ENCODE measurements around the gene TMEM273. TPM values are rescaled to one million over a fixed set of nuclear protein-coding genes. Genes with fewer than 3 reads are reported as not detected.

The TMEM273 gene
- total RNA-seq, 4 donors from 2014 or later: 1.3 to 10.6 (median 6.8) TPM

GRCh38 chr10:49180444-49180860, 7.7 kb downstream of the TMEM273 start:
- Histone ChIP-seq H3K27me3 (no peaks in the 10 kb centered on the region), H3K4me1 (peaks cover 17% of the 10 kb centered on the region), H3K36me3 (no peaks in the 10 kb centered on the region), H3K9me3 (no peaks in the 10 kb centered on the region), H3K27ac (no peak overlapping the region), H3K4me3 (no peak overlapping the region)
- WGBS: 31% methylated on average over 3 of the region's 3 CpGs
- no peak for DNase-seq (ENCODE audit: low spot score in 2 of 2)
- no peak for TF ChIP-seq POLR2A (IDR thresholded peaks at IDR 0.05)
- no peak for TF ChIP-seq EP300 (IDR thresholded peaks at IDR 0.05)
- TF ChIP-seq, protein P1, sequence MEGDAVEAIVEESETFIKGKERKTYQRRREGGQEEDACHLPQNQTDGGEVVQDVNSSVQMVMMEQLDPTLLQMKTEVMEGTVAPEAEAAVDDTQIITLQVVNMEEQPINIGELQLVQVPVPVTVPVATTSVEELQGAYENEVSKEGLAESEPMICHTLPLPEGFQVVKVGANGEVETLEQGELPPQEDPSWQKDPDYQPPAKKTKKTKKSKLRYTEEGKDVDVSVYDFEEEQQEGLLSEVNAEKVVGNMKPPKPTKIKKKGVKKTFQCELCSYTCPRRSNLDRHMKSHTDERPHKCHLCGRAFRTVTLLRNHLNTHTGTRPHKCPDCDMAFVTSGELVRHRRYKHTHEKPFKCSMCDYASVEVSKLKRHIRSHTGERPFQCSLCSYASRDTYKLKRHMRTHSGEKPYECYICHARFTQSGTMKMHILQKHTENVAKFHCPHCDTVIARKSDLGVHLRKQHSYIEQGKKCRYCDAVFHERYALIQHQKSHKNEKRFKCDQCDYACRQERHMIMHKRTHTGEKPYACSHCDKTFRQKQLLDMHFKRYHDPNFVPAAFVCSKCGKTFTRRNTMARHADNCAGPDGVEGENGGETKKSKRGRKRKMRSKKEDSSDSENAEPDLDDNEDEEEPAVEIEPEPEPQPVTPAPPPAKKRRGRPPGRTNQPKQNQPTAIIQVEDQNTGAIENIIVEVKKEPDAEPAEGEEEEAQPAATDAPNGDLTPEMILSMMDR (IDR thresholded peaks at IDR 0.05): no peak
- TF ChIP-seq POLR2AphosphoS5 (IDR thresholded peaks at IDR 0.05): no peak

DNA sequence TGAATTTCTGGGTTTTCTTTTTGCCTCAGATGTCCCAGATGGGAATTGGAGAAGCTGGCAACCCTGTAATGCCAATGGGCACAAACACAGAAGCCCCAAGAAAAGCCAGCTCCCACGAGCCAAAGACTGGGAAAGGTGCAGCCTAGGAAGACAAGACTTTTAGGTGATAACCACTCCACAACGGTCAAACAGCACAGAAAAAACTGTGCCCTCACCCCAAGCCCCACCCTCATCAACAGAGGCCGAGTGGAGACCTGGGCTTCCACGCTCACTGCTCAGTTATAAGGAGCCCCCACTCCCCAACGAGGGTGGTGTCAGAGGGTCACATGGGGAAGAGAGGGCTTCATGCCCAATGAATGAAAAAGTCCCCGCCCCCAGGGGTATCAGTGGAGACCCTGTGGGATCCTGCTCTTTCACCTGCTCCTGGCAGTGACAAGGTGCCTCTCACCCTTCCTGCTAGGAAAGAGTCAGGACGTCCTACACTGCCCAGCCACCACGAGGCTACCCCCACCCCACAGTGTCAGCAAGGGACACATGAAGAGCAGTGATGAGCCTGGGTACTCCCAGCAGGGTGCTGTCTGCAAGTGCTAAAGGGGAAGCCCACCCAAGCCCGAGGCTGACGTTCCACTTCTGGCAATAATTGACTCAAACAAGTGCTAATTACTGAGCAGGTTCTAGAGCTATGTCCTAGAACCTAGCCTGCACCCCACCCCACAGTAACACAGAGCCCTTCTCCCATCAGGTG, 8.3 kb downstream of the TMEM273 start:
- H3K4me3 ChIP-seq: no peak overlapping the region
- WGBS: 84% methylated on average over 4 of the region's 10 CpGs
- no peak overlapping the region for H3K27ac ChIP-seq
- TF ChIP-seq, protein P1 (IDR thresholded peaks at IDR 0.05): no peak
- TF ChIP-seq POLR2A (IDR thresholded peaks at IDR 0.05) (no peak), POLR2AphosphoS5 (IDR thresholded peaks at IDR 0.05) (no peak)
- no peaks in the 10 kb centered on the region for H3K27me3 ChIP-seq
- no peaks in the 10 kb centered on the region for H3K36me3 ChIP-seq
- peak in 1 of 2 donors; percentile 65 for DNase-seq (ENCODE audit: low spot score in 2 of 2)
- H3K4me1 ChIP-seq: peaks cover 20% of the 10 kb centered on the region
- H3K9me3 ChIP-seq: no peaks in the 10 kb centered on the region

DNA sequence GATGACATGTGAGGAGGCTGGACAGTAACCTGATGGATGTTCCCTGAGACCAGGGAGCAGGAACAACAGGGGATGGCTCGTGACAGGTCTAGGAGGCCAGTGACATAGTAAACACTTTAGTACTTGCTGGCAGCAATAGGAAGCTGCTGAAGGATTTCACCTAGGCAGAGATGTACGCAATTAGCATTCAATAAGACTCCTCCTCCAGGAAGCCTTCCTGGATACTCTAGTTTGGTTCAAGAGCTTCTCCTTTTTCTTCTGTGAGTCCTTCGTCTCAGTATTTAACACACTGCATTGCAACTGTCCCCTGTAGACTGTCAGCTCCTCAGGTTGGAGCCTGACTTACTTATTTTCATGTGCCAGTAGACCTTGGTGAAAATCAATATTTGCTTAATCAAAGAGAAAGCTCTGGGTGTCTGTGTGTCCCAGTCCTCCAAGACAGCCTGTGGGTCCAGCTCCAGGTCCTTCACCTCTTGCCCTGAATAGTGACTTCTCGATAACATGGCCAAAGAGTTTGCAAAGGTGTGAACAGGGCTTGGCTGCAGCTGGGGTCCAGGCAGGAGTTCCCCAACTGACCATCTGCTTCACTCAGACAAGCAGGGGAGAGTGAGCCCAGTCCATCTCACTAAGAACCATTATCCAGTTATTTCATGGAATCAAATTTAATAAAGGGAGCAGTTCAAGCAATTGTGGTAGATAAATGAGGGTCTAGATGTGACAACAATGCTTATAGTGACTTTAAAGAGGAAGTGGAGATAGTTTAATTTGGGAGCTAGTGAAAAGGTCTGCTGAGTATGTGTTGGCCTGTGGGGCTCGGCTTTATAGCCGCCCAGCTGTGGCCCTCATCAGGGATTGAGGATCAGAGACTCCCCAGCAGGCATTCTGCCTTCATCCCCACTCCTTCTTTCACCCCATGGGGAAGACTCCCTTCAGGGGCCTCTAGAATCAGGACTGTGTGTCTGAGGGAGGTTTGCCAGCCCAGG, 9.4 kb downstream of the TMEM273 start:
- WGBS: 93% methylated on average over 6 of the region's 6 CpGs
- H3K27me3 ChIP-seq: no peaks in the 10 kb centered on the region
- DNase-seq (ENCODE audit: low spot score in 2 of 2): no peak
- H3K4me1 ChIP-seq: peaks cover 21% of the 10 kb centered on the region
- no peaks in the 10 kb centered on the region for H3K9me3 ChIP-seq
- no peak overlapping the region for H3K4me3 ChIP-seq
- no peak overlapping the region for H3K27ac ChIP-seq
- TF ChIP-seq, protein P1 (IDR thresholded peaks at IDR 0.05): no peak
- TF ChIP-seq POLR2A (IDR thresholded peaks at IDR 0.05) (no peak), POLR2AphosphoS5 (IDR thresholded peaks at IDR 0.05) (no peak), EP300 (IDR thresholded peaks at IDR 0.05) (no peak)
- no peaks in the 10 kb centered on the region for H3K36me3 ChIP-seq

GRCh38 chr10:49177391-49178355, 10.5 kb downstream of the TMEM273 start:
- H3K36me3 ChIP-seq: no peaks in the 10 kb centered on the region
- TF ChIP-seq POLR2A (IDR thresholded peaks at IDR 0.05) (no peak), EP300 (IDR thresholded peaks at IDR 0.05) (no peak), POLR2AphosphoS5 (IDR thresholded peaks at IDR 0.05) (no peak)
- TF ChIP-seq, protein P1 (IDR thresholded peaks at IDR 0.05): no peak
- H3K27me3 ChIP-seq: no peaks in the 10 kb centered on the region
- H3K4me1 ChIP-seq: peaks cover 21% of the 10 kb centered on the region
- H3K9me3 ChIP-seq: no peaks in the 10 kb centered on the region
- H3K4me3 ChIP-seq: no peak overlapping the region
- H3K27ac ChIP-seq: peak overlapping the region; percentile 49
- DNase-seq (ENCODE audit: low spot score in 2 of 2): peak in 1 of 2 donors; percentile 72
- WGBS: 57% methylated on average over 9 of the region's 9 CpGs

All from suprapubic skin (tissue), 4 donors.